RCC 7860 (cell line): Measurements from ENCODE around the gene WNT4.
A peak's percentile ranks its signal among the peaks of the same experiment; 100 is the strongest.

Source experiments
- DNase-seq: peaks from one replicate; pipeline ENCODE4 v3.0.0-alpha.2; 2015; ENCODE audit warnings: low spot score
- FAIRE-seq: peaks from 2 replicates; lab custom pipeline; 2012; peaks lifted over from hg19 to GRCh38; lab: Jason Lieb, UNC

Gene WNT4

GRCh38 chr1:22132517-22133235 lies 10.2 kb downstream of the WNT4 start:
- no peak for FAIRE-seq
- peak; percentile 59 for DNase-seq

- FAIRE-seq (no peak), DNase-seq (peak; percentile 23)
These were observed 10.9 kb downstream of the WNT4 start for GRCh38 chr1:22131875-22132486.

- no peak for FAIRE-seq
- no peak for DNase-seq
These were observed 11.8 kb downstream of the WNT4 start for GRCh38 chr1:22131062-22131461.

- DNase-seq (no peak), FAIRE-seq (no peak)
These were observed 13.3 kb downstream of the WNT4 start for GRCh38 chr1:22129501-22130117.

- no peak for FAIRE-seq
- no peak for DNase-seq
These were observed 14.5 kb downstream of the WNT4 start for GRCh38 chr1:22128392-22128791.

GRCh38 chr1:22127731-22128130 lies 15.2 kb downstream of the WNT4 start:
- FAIRE-seq: no peak

GRCh38 chr1:22127248-22127647 lies 15.6 kb downstream of the WNT4 start:
- no peak for FAIRE-seq
- no peak for DNase-seq

More at GRCh38 chr1:22127731-22128130, 15.2 kb downstream of the WNT4 start:
- no peak for DNase-seq

- FAIRE-seq: no peak
- DNase-seq: no peak
These were observed 16.4 kb downstream of the WNT4 start for GRCh38 chr1:22126531-22126930.

- DNase-seq (no peak), FAIRE-seq (no peak)
These were observed 18.2 kb downstream of the WNT4 start for GRCh38 chr1:22124592-22125229.

- FAIRE-seq: no peak
- no peak for DNase-seq
These were observed 18.9 kb downstream of the WNT4 start for GRCh38 chr1:22123901-22124404.

- FAIRE-seq (no peak), DNase-seq (no peak)
These were observed 19.9 kb downstream of the WNT4 start for GRCh38 chr1:22123071-22123390.

GRCh38 chr1:22122273-22123070 lies 20.4 kb downstream of the WNT4 start:
- no peak for FAIRE-seq

GRCh38 chr1:22121421-22121911 lies 21.4 kb downstream of the WNT4 start:
- FAIRE-seq (no peak), DNase-seq (no peak)

More at GRCh38 chr1:22122273-22123070, 20.4 kb downstream of the WNT4 start:
- no peak for DNase-seq

GRCh38 chr1:22120469-22120790 lies 22.5 kb downstream of the WNT4 start:
- no peak for FAIRE-seq
- no peak for DNase-seq

- FAIRE-seq (no peak), DNase-seq (no peak)
These were observed 23.1 kb downstream of the WNT4 start for GRCh38 chr1:22119626-22120468.

GRCh38 chr1:22118291-22118992 lies 24.5 kb downstream of the WNT4 start:
- no peak for FAIRE-seq

GRCh38 chr1:22117851-22118250 lies 25.0 kb downstream of the WNT4 start:
- no peak for FAIRE-seq
- DNase-seq: no peak

More at GRCh38 chr1:22118291-22118992, 24.5 kb downstream of the WNT4 start:
- no peak for DNase-seq

- DNase-seq: no peak
- no peak for FAIRE-seq
These were observed 25.7 kb downstream of the WNT4 start for GRCh38 chr1:22117238-22117637.

- FAIRE-seq (no peak), DNase-seq (no peak)
These were observed 27.6 kb downstream of the WNT4 start for GRCh38 chr1:22115286-22115685.
